Right forelimb (tissue), 1 donor: ENCODE measurements around the gene MRPL46.

Experiments
- DNase-seq: peaks from one replicate; pipeline ENCODE4 v3.0.0-alpha.2; 2018

Gene MRPL46

GRCh38 chr15:88467073-88467934 is at the start of gene MRPL46, which contains the start of gene MRPS11:
Gene MRPL46 (minus strand): TSS chr15:88467388. CDS start chr15:88467377, 11 bp downstream.
Gene MRPS11 (plus strand): TSS chr15:88467708. CDS start chr15:88467718, 10 bp downstream.
- peak; percentile 93 for DNase-seq

DNA sequence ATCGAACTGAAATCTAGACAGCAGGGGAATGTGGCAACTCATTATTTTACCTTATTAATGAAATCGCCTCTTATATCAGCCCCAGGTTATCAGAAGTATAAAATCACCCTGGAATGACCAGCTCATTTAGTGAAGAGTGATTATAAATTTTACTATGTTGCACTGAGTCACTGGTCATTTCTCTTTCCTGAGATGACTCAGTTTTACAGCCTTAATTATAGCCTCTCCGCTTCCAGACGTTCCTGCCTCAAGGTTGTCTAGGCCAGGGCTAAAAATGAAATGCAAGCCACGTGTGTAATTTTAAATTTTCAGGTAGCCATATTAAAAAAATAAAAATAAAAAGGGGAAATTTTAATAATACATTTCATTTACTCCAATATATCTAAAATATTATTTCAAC is 46.0 kb upstream of the MRPL46 start:
- no peak for DNase-seq

- no peak for DNase-seq
Measured at GRCh38 chr15:88512601-88513000, 45.4 kb upstream of the MRPL46 start.

DNA sequence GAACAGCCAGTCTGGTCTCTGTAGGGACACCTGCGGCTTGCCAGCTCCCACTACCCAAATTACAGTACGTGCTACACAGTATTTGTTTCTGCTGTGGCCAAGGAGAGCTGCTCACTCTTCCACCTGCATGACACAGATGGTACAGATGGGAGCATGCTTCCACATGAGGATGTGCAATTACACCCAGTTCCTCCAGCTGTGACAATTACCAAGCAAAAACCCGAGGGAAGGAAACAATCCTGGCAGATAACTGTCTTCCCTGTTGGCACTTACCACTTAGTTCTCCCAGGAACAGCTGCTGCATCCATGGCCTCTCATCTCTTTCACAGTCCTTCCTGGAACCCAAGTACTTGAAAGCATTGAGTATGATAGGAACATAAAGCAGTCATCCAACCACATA is 44.9 kb upstream of the MRPL46 start:
- no peak for DNase-seq

DNA sequence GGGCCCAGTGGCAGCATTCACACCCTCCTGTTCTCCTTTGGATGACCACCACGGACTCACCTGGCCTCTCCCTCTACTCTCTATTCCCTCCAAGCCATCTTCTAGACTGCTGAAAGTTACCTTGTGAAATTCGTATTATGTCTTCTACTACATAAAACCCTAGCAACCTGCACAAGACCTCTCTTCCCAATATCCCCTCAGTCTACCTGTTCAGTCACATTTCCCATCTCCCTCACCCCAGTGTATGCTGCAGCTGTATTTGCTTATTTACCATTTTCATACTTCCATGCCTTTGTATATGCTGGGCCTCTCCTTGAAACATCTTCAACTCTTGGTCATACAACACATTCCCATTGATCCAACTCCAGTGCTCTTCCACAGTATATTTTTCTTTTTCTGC is 44.0 kb upstream of the MRPL46 start:
- DNase-seq = no peak

DNA sequence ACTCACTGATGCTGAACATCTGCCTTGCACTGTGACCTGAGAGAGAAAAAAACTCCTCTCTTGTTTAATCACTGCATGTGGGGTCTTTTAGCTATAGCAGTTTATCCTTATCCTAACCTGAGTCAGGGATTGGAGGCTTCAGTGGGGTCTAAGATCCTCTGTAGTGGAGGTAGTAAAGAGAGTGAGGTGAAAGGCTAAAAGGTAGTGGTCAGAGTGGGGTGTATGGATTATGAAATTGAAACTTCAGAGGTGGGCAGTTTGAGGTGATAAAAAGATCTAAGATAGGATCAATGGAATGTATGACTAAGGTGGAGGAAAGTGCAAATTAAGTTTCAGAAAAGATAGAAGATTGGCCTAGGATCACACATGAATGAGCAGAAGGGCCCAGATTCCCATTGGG is 42.8 kb upstream of the MRPL46 start:
- no peak for DNase-seq

GRCh38 chr15:88509321-88509720 is 42.1 kb upstream of the MRPL46 start:
- DNase-seq = no peak

DNA sequence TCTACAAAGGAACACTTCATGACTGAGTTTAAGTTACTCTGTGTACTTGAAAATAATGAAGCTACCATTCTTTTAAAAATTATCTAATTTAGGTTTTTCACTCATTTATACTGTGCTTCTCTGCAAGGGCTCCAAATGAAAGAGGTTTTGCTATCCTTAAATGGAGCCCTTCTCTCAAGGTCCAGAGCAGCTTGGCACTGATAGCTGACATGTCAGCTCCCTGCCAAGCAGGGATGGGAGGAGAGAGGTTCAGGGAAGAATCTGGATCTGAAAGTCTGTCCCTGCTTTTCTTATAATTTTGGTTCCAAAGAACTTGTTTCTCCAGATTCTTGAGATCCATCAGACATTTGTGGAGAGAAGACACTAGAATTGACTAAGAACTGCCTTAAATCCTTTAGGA is 39.4 kb upstream of the MRPL46 start:
- DNase-seq = no peak

- no peak for DNase-seq
Measured at GRCh38 chr15:88505721-88506120, 38.5 kb upstream of the MRPL46 start.

DNA sequence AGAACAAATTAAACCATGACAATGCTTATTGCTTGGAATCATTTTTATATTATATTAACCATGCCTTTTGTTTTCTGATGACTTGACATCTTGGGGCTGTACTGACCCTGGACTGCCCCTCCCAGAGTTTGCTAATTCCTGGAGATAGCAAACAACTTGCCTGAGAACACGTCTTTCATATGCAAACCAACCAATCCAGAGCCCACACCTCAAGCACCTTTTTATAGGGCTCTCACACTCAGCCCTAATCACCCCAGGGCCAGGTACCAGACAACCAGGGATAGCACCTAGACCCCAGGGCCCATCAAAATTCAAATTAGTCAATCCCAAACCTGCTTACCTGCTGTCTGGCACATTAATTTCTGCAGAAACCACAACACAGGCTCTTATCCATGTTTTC is 37.3 kb upstream of the MRPL46 start:
- DNase-seq = no peak

- no peak for DNase-seq
Measured at GRCh38 chr15:88498996-88499395, 31.8 kb upstream of the MRPL46 start.

- no peak for DNase-seq
Measured at GRCh38 chr15:88497109-88497765, 30.0 kb upstream of the MRPL46 start.

DNA sequence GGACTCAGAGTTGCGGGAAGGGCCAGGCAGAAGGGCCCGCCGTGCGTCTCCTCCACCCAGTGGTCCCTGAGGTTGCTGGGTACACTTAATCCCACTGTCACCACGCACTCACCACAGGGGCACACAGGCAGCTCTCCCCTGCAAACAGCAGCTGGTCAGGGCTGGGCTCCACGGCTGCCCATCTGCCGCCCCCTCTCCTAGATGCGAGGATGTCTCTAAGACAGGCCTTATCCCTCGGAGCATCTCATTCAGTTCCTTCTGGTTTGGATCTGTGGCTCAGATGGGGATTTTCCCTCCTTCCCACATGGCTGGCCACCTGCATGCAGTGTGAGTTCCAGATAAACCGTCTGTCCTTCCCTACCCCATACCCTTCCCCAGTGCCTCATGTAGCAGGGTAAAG is 26.7 kb upstream of the MRPL46 start:
- DNase-seq = no peak

DNA sequence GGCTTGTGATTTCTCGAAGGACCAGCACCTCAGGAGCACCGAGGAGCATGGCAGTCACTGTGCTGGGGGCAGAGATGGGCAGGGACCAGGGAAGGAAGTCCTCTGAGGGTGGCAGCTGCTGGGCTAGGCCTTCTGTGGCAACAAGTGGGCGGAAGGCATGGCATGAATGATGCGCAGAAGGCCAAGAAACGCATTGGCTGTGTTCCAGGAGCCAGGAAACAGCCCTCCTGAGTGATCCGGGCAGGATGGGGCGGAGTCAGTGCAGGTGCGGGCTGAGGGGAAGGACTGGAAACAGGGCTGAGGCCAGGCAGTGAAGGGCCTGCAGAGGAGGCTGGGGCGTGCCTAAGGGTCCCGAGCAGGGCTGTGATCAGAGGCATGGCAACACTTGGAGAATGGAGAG is 24.0 kb upstream of the MRPL46 start:
- DNase-seq = no peak

GRCh38 chr15:88490036-88490435 is 22.8 kb upstream of the MRPL46 start:
- DNase-seq = no peak

DNA sequence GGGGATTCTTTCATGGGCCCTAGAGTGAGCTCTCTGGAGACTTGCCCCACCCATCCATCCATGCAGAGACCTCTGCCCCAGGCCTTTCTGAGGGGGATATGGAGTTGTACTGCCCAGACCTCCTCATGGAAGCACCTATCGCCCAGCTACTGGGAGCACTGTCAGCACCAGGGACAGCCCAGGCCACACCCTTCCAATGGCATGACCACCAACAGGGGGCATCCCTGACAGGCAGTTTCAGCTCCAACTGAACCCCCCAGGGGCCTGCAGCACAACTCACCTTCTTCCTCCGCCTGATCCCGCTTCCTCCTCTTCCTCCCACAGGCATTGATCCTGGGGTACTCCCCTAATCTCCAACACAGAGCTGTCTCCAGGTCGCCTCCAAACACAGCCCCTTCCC is 22.1 kb upstream of the MRPL46 start:
- no peak for DNase-seq

- DNase-seq = no peak
Measured at GRCh38 chr15:88487796-88488523, 20.8 kb upstream of the MRPL46 start.

GRCh38 chr15:88487178-88487795 is 20.1 kb upstream of the MRPL46 start:
- no peak for DNase-seq

- DNase-seq = no peak
Measured at GRCh38 chr15:88484682-88485331, 17.6 kb upstream of the MRPL46 start.

- no peak for DNase-seq
Measured at GRCh38 chr15:88482263-88482662, 15.1 kb upstream of the MRPL46 start.

- no peak for DNase-seq
Measured at GRCh38 chr15:88480981-88481380, 13.8 kb upstream of the MRPL46 start.

DNA sequence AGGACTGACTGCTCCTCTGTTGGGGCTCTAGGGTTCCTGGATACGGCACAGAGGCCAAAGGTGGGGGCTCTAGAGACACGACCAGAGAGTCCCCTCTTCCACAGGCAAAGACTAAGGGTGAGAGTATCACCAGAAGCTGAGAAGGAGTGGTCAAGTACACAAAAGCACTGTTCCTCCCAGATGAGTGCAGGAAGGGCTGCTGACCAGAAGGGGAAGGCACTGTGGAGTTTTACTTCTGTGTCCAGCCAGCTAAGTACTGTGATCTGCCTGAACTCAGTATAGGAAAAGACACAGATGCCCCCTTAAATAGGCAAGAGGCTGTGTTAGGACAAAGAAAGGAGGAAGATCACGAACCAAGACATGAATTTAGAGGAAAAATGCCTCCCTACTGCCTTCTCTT is 12.0 kb upstream of the MRPL46 start:
- DNase-seq = no peak

GRCh38 chr15:88477904-88478303 is 10.7 kb upstream of the MRPL46 start:
- DNase-seq = no peak
